HT-29 (cell line): ENCODE data around the gene BRIX1. TPM values are rescaled to one million over a fixed set of nuclear protein-coding genes. Genes with fewer than 3 reads are reported as not detected.
A peak's percentile ranks its signal among the peaks of the same experiment; 100 is the strongest.
"Not testable (repeated sequence)": the region's sequence is repeated elsewhere in the genome, so short reads cannot be mapped to it uniquely, and the experiment has no call there.

Source experiments
- DNase-seq: peaks from one replicate; pipeline ENCODE4 v3.0.0-alpha.2; 2015; ENCODE audit warnings: low spot score
- total RNA-seq: library from RNA; depleted of rRNA; stranded (reverse); fragments of >200 nt; shearing (Covaris generic); gene quantifications from 2 replicates; pipeline ENCODE4 v1.2.3, GENCODE V29; 2014

BRIX1 gene
- total RNA-seq, 1 experiment from 2014 or later, result 49.5 TPM

DNA sequence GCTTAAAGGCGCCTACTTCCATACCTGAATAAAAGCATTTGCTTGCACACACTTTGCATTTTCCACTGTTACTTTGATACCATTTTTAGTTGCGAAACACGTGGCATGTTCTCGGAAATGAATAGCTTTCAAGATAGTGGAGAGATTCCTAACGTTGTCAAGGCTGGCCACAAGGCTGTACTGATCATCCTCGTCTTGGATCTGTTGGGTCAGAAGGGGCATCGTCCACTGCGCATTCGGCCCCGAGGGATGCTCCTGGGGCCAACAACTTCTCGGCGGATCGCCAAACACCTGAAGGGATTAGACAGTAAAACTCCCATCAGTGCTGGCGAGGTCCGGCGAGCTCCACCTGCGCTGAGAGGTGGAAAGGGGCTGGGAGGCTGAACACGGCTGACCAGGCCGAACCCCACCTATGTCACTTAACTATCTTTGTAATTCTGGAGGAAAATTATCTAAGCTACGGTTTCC, 806 bp upstream of the BRIX1 start:
- no peak for DNase-seq

DNA sequence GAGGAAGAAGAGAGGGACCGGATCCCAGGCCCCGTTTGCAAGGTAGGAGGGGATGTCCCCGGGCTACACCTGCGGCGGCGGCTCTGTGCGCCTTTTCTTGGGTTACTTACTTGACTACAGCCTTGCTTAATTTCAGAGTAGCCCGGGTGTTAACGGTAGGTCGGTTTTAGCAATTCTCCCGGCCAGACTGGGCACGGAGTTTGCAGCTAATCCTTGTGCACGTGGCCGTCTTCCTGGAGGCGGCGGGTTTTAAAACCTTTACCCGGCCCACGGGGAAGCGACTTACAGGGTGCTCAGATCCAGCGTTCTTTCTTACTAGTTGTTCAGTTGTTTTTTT, 313 bp downstream of the BRIX1 start:
- DNase-seq, result no peak

DNA sequence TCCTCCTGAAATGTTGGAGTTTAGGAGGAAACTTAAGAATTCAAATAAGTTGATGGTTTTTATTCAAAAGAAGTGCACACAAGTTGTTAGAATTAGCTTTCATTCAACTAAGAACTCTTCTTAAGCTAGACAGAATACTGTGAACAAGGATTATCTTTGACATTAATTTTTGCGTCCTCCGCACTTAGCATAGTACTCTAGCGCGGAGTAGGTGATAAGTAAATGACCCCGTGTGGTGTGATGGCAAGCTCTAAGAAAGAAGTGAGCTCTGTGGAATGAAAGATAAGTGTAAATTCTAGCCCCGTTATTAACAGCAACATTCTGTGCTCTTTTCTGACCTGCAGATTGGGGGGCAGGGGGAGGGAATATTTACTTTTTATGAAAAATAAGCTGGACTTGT, 1.0 kb downstream of the BRIX1 start:
- DNase-seq, result peak; percentile 45

DNA sequence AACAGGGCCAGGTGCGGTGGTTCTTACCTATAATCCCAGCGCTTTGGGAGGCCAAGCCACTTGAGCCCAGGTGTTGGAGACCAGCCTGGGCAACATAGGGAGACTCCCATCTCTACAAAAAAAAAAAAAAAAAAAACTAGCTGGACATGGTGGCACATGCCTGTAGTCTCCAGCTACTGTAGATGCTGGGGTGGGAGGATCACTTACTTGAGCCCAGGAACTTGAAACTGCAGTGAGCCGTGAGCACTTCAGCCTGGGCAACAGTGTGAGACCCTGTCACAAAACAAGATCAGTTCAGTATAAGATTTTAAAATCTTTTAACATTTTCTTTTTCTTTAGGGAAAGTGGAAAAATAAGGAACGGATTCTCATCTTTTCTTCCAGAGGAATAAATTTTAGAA, 2.5 kb downstream of the BRIX1 start:
- DNase-seq, result no peak

DNA sequence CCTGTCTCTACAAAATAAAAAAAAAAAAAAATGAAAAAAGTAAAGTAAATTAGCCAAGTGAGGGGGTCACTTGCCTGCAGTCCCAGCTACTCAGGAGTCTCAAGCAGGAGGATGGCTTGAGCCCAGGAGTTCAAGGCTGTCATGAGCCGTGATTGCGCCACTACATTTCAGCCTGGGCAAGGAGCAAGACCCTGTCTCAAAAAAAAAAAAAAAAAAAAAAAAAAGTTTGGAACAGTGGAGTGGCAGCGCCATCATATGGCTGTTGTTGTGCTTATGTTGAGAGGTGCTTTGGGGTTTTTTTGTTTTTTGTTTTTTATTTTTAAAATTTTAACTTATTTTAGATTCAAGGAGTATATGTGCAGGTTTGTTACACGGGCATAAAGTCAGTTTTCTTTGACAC, 3.6 kb downstream of the BRIX1 start:
- no peak for DNase-seq

DNA sequence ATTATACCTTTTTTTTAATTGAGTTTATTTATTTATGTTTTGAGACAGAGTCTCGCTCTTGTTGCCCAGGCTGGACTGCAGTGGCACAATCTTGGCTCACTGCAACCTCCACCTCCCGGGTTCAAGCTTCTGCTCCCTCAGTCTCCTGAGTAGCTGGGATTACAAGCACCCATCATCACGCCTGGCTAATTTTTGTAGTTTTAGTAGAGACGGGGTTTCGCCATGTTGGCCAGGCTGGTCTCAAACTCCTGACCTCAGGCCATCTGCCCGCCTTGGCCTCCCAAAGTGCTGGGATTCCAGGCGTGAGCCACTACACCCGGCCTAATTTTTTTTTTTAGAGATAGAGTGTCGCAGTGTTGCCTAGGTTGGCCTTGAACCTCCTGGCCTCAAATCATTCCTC, 7.7 kb downstream of the BRIX1 start:
- DNase-seq, result not testable (repeated sequence)

DNA sequence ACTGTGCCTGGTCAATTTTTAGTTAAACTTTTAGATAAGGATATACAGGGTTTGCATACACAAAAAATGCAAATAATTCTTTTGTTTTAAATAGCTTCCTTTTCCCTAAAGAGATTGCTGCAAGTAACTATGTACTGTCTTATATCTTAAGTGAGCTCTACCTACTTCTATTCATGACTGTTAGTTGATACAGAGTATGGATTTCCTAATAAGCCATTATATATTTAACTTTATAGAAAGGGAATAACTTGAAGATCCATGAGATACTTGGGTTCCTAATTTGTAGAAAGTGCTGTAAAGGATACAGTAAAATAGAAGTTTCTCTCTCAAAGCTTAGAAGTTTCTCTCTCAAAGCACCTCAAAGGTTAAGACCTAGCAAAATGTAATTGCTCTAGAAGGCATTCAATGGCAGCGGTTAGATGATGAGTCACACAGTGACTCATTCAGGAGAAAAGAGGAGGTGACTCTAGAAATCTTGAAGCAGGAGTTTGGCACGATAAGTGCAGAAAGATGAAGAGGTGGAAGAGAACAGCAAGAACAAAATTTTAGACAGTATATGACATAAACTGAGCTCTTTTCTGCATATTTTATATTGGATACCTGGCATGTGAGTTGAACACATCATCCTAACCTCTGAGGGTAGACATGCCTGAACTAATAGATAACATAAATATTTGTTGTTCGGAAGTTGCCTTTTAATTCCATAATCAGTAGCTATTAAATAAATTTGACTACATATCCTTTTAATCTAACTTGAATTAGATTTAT, 8.4 kb downstream of the BRIX1 start:
- DNase-seq, result peak; percentile 92

DNA sequence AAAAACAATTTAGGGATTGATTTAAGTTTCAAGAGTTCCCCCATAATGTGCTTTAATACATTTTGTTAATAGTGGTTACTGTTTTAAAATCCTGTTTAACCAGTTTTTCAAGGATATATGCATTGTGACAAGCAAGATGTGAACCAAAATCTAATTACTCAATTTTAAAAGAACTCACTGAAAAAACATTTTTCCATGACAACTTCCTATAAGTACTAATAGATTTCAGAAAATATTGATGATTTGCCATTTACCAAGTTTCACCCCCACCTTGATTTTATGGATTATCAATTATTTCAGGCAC, 8.9 kb downstream of the BRIX1 start:
- DNase-seq, result no peak

DNA sequence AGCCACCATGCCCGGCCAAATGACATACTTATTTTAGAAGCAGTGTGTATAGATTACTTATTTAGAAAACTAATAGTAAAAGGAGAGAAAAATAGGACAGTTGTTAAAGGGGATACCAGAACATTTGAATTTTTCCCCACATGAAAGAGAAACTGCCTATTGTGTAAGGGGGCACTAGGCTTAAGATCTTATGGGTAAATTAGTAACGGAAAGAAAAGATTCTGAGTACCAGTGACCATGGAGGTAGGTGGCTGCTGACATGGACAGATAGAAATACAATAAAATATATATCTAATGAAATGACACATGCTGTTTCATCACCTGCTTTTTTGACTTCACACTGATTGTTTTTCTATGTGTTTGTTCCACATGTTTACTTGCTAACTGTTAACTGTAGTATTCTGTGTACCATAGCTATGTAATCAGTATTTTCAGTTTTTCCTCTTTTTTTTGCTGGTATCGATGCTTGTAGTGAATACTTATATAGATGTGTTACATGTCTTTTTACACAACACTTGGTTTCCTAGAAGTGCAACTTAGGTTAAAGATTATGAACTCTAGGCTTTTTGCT, 10.9 kb downstream of the BRIX1 start:
- DNase-seq, result no peak

DNA sequence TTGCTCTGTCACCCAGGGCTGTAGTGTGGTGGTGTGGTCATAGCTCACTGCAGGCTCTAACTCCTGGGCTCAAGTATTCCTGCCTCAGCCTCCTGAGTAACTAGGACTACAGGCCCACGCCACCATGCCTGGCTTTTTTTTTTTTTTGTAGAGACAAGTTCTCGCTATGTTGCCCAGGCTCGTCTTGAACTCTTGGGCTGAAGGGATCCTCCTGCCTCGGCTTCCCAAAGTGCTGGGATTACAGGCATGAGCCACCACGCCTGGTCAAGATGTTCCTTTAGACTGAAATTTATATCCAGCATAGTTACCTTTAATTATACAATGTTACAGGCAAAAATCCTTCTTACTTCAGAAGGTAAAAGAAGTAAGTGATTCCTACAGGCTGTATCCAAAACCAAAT, 12.3 kb downstream of the BRIX1 start:
- no peak for DNase-seq

DNA sequence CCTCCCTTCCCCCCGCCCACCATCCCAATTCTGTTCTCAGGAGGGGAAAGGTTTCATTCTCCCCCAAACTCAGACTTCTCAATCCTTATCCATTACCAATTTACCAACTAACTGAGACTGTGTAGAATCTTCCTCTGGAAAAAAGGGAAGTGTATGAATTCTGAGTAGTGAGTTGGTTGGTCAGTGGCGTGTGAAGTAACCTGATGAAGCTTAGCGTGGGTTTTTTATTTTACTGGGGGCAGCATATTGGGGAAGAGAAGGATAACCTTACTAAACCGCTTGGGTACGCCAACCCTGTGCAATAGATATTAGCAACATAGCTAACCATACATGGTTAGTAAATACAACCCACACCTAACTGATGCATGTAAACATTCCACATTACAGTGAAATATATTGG, 12.8 kb downstream of the BRIX1 start:
- no peak for DNase-seq

DNA sequence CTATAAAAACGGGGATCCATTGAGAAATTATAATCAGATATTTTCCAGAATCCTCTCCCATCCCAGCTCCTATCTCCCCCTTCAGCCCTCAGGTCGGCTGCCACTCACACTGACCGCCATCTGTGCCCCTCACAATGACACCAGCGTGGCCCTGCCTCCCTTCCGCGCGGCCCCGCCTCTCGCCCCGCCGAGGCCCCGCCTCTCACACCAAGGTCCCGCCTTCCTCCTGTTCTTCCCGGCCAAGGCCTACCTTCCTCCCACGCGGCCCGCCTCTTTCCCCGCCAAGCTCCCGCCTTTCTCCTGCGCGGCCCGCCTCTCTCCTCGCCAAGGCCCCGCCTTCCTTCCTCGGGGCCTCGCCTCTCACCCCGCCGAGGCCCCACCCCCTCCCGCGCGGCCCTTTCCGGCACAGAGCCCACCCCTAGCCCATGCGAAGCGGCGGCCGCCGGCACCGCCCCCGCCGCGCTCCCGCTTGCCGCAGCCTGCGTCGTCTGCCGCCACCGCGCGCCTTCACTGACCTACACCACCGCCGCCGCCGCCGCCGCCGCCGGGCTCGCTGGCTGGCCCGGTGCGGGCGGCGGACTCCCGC, 13.7 kb downstream of the BRIX1 start, which contains the start of gene DNAJC21:
Gene DNAJC21, plus strand, starts transcription at position 426 of the 586 bp plus-strand sequence. CDS start 261 bp downstream, outside the sequence.
- DNase-seq, result peak; percentile 98

DNA sequence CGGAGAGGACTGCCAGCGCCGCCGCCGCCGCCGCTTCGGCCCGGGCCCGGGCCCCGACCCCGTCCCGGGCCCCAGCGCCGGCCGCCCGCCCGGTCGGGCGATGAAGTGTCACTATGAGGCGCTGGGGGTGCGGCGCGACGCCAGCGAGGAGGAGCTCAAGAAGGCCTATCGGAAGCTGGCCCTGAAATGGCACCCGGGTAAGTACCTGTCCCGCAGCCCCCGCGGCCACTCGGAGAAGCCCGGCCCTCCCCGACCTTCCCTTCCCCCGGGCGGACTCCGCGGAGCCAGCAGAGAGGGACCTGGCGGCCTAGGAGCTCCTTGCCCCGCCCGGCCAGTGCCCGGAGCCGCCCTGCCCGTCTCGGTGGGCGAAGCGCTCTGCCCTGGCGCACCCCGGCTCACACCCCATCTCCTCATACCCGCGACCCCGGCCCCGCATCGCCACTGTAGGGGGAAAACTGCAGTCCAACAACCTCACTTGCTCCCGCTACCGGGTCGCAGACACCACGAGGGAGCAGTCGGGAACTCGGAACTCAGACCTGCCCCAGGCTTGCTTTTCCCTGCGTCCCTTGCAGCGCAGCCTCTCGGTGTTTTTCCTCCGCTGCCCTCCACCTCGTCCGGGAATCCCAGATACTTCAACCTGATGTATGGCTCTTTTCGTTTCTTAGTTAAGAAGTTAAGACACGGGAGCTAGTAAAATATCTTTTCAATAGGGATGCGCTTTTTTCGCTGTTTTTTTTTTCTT, 14.4 kb downstream of the BRIX1 start:
- DNase-seq, result peak; percentile 84

DNA sequence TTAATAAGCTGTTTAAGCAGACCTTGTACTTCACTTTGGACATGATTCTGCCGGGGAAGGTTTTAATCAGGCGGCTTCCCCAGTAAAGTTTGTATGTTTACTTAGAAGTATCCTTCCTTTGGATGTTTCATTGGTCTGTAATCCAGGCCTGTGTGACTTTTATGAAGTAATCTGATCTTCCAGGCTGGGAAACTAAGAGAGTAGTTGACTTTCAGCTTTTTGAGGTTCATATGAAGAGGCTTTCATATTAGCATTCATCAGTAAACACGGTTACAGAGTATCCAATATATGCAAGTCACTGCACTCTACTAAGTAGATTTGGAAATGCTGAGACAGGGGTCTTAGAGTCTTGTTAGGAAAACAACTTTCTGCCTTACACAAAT, 14.9 kb downstream of the BRIX1 start:
- DNase-seq, result peak; percentile 64

DNA sequence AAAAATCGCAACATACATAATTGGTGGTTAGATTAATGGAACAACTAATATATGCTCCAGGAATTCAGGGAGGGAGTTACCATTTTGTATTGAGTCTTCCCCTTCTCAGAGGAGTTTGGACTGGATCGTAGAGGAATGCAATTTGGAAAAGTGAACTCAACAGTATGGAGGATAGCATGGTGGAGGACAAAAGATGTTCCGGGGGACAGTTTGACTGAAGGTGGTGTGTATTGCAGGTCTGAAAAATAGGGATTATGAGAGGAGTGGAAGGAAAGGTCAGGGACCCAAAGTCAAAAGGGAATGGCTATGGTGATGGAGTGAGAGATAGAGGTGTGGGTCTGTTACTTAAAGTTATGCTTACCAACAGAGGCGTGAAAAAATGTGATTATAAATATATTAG, 15.4 kb downstream of the BRIX1 start:
- no peak for DNase-seq

DNA sequence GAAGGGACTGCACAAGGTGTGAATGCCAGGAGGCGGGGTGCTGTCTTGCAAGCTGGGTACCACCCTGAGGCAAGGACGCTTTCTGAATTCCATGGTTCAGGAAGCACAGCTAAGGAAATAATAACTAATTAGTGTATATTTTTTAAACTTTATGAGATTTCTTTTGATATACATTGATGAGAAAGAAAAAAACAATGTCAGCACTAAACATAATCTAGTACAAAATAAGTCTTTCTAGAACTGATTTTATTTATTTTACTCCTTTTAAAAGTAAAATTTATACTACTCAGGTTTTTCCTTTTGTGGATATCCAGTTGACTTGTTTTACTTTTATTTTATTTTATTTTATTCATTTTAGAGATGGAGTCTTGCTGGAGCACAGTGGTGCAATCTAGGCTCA, 17.4 kb downstream of the BRIX1 start:
- DNase-seq, result no peak

DNA sequence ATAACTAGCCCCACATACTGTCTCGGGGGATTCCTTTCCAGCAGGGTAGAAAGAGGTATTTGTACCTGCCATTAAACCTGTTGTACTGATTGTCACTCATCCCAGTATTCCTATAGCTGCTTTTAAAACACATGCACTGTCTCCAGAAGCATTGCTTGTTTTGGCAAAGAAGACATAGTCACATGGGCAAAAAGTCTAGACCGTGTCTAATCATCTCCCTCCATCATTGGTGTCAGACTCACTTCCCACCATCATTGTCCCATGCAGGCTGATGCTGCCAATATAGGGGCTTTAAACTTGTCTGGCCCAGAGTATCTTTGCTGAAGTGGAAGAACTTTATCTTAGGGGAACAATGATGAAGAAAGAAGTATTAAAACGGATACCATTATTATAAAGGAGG, 26.4 kb downstream of the BRIX1 start:
- no peak for DNase-seq

DNA sequence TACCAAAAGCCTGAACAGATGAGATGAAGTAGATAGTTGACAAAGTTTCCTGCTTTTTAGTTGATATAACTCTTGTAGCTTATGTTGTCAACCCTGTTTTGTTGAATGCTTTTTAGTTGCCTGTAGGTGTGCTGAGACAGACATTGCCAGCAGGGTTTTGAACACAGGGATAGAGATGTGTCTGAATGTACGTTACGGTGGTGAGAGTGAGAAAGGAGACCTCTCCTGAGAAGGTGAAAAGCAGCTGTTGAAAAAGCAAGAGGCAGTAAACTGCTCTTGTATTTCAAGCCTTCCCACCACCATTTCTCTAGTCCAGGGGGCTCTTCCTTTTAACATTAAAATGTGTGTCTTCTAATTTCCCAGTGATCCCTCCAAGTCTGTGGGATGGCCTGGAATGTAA, 28.5 kb downstream of the BRIX1 start:
- DNase-seq, result no peak

DNA sequence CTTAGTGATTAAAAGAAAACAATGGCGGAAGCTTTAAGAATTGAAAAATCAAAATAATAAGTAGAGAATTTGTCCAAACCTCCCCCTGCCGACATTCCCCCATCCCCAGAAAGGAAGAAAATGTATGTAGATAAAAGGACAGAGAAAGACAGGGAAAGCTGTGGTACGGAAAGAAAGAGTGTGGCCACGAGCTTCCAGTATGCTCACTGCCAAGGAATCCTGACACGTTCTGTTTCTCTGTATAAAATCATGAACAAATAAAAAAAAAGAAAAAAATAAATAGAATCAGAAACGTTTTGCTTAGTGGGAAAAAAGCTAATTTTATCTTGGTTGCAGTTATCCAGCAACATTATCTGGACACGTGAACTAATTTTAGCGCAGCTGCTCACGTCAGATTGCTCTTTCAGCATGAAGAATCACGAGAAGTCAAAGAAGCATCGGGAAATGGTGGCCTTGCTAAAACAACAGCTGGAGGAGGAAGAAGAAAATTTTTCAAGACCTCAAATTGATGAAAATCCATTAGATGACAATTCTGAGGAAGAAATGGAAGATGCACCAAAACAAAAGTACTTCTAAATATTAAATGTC, 29.0 kb downstream of the BRIX1 start:
- DNase-seq, result no peak

DNA sequence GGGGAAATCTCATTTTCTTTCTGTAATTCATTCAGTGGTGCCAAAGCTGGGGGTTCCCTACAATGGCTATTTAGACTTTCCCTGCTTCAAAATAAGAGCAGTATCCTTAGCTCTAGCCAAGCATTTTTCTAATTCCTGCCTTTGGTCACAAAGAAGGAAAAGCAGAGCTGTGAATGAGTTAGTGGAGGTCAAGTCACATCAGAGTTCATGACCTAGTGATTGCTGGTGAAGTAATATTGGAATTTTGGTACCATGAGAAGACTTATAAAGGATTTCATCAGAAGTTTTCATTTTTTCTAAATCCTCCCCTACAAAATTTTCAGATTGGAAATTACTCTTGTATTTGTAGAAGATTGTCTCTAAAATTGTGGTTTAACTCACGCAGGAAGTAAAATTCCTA, 41.8 kb downstream of the BRIX1 start:
- no peak for DNase-seq

DNA sequence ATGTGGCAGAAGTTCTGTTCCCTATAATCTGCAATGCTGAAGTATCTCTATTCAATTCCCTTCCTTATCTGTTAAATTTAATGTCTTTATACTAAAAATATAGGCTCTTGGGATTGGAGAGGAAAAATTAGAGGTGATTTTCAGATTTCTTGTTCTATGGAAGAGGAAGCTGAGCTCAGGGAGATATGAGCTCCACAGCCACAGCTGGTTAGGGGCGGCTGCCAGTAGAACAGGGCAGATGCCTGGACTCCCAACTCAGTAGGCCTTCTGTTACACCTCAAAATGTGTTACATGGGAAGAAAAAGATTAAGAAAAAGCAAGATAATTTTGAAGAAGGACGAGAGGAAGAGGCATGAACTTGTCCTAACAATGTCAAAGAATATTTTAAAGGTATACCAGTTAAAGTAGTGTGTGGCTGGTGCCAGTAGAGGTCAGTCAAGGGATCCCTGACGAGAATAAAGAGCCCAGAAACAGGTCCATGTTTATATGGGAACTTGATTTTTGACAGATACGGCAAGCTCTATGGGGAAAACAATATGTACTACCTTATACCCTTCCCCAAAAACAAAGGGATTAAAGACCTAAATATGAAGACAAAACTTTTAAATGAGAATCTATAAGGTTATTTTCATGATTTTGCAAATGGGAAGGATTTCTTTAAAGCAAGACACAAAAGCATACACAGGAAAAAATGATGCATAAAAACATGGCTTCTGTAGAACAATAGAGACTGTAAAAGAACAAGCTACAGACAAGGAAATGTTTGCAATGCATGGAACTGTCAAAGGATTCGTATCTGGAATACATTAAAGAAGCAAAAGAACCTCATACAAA, 42.6 kb downstream of the BRIX1 start:
- DNase-seq, result peak; percentile 56
